CD14-positive monocyte (primary cell): Measurements from ENCODE around the gene CBX2. TPM values are rescaled to one million over a fixed set of nuclear protein-coding genes. Genes with fewer than 3 reads are reported as not detected.

Experiments
- DNase-seq, 3 donors: peaks; one replicate each; pipeline ENCODE4 v3.0.0-alpha.2; 2011 to 2022
- H2AFZ ChIP-seq: 2 replicates; pipeline ENCODE4 v1.6.0; 2012; ENCODE audit warnings: mild to moderate bottlenecking, low read depth, low read length, inconsistent platforms; ENCODE audit not compliant: insufficient read depth, poor library complexity, severe bottlenecking
- H3K27ac ChIP-seq, 2 donors: 1 replicate in 1 of 2; 2 replicates in 1 of 2; pipeline ENCODE4 v1.5.1; 2012 to 2013; ENCODE audit warnings: low read length in 2 of 2, control low read depth in 1 of 2, inconsistent platforms in 1 of 2, low read depth in 1 of 2, mild to moderate bottlenecking in 1 of 2
- H3K27me3 ChIP-seq, 2 donors: one replicate each; pipeline versions ENCODE4 v1.6.0 to v1.6.1; 2011 to 2013; ENCODE audit warnings: low read length in 2 of 2; ENCODE audit not compliant: control insufficient read depth in 2 of 2, insufficient read depth in 2 of 2
- H3K36me3 ChIP-seq, 2 donors: replicated peaks in 1 of 2; 1 replicate in 1 of 2; 2 replicates in 1 of 2; pipeline versions ENCODE4 v1.5.1 to v1.6.1; 2012 to 2013; ENCODE audit warnings: low read length in 2 of 2, control low read depth in 1 of 2, inconsistent platforms in 1 of 2, mild to moderate bottlenecking in 1 of 2; ENCODE audit not compliant: insufficient read depth in 2 of 2, control insufficient read depth in 1 of 2
- H3K4me1 ChIP-seq, 2 donors: 1 replicate in 1 of 2; 2 replicates in 1 of 2; pipeline versions ENCODE4 v1.5.1 to v1.6.1; 2012 to 2013; ENCODE audit warnings: low read length in 2 of 2, control low read depth in 1 of 2, inconsistent platforms in 1 of 2, mild to moderate bottlenecking in 1 of 2, moderate library complexity in 1 of 2; ENCODE audit not compliant: insufficient read depth in 2 of 2, control insufficient read depth in 1 of 2
- H3K4me2 ChIP-seq: replicated peaks from 2 replicates; pipeline ENCODE3; 2012; ENCODE audit warnings: low read length, moderate library complexity, mild to moderate bottlenecking; ENCODE audit not compliant: poor library complexity, severe bottlenecking; ENCODE audit errors: extremely low read depth
- H3K4me3 ChIP-seq, 3 experiments: fragments of 200-600 bp in 1 of 3; sonication (generic) in 1 of 3; replicated peaks in 1 of 3; 1 replicate in 2 of 3; 2 replicates in 1 of 3; pipeline ENCODE4 v1.5.1; 2011 to 2013; ENCODE audit warnings: low read length in 3 of 3, mild to moderate bottlenecking in 3 of 3, control low read depth in 2 of 3, low read depth in 2 of 3, inconsistent platforms in 1 of 3, moderate library complexity in 1 of 3
- H3K79me2 ChIP-seq: 2 replicates; pipeline ENCODE4 v1.6.0; 2012; ENCODE audit warnings: mild to moderate bottlenecking, control low read depth, inconsistent platforms, low read length, moderate library complexity; ENCODE audit not compliant: insufficient read depth
- H3K9ac ChIP-seq: 2 replicates; pipeline ENCODE4 v1.6.0; 2017; ENCODE audit warnings: low read length, mild to moderate bottlenecking; ENCODE audit not compliant: insufficient read depth, poor library complexity, severe bottlenecking
- H3K9me3 ChIP-seq, 2 donors: replicated peaks in 1 of 2; 1 replicate in 1 of 2; 2 replicates in 1 of 2; pipeline versions ENCODE4 v1.5.1 to v1.6.1; 2012 to 2013; ENCODE audit warnings: low read length in 2 of 2, control low read depth in 1 of 2; ENCODE audit not compliant: control insufficient read depth in 1 of 2, insufficient read depth in 1 of 2
- H4K20me1 ChIP-seq: 2 replicates; pipeline ENCODE4 v1.6.0; 2012; ENCODE audit warnings: mild to moderate bottlenecking, low read length, control low read depth, moderate library complexity; ENCODE audit not compliant: insufficient read depth
- H3K27ac Mint-ChIP-seq, 7 donors: one replicate each; pipeline ENCODE4 v1.8.0; 2020; ENCODE audit warnings: mild to moderate bottlenecking in 7 of 7, mixed read lengths in 7 of 7, moderate library complexity in 6 of 7, inconsistent platforms in 2 of 7
- H3K27me3 Mint-ChIP-seq, 3 donors: one replicate each; pipeline ENCODE4 v1.8.0; 2021 to 2022; ENCODE audit warnings: low read depth in 3 of 3, mild to moderate bottlenecking in 3 of 3, mixed read lengths in 3 of 3, moderate library complexity in 3 of 3, inconsistent platforms in 1 of 3
- H3K36me3 Mint-ChIP-seq, 2 donors: one replicate each; pipeline ENCODE4 v1.8.0; 2020; ENCODE audit warnings: mixed read lengths in 2 of 2, inconsistent platforms in 1 of 2, mild to moderate bottlenecking in 1 of 2
- H3K4me1 Mint-ChIP-seq: one replicate; pipeline ENCODE4 v1.8.0; 2020; ENCODE audit warnings: mild to moderate bottlenecking, mixed read lengths
- H3K4me3 Mint-ChIP-seq, 2 donors: one replicate each; pipeline ENCODE4 v1.8.0; 2020; ENCODE audit warnings: mild to moderate bottlenecking in 2 of 2, mixed read lengths in 2 of 2, moderate library complexity in 1 of 2
- H3K9me3 Mint-ChIP-seq, 7 donors: one replicate each; pipeline ENCODE4 v1.8.0; 2020 to 2022; ENCODE audit warnings: mixed read lengths in 7 of 7, mild to moderate bottlenecking in 6 of 7, moderate library complexity in 6 of 7, inconsistent platforms in 2 of 7
- CTCF ChIP-seq: fragments of 200-600 bp; IDR thresholded peaks from one replicate; pipeline ENCODE4 v1.8.0; 2022; ENCODE audit warnings: antibody characterized with exemption, mild to moderate bottlenecking
- WGBS: methylation state at CpG from one replicate; pipeline ENCODE4 v1.1.5; 2013; ENCODE audit warnings: missing lambda C conversion rate; ENCODE audit not compliant: insufficient coverage; 5-methylcytosine and 5-hydroxymethylcytosine counted together
- intact Hi-C, 2 donors: fragments of 100-400 bp; cut with micrococcal nuclease; formaldehyde crosslinking; loops; one replicate each; pipeline versions ENCODE4 v1.15.0 to v1.15.1; 2023
- polyA plus RNA-seq, 3 donors: library from polyadenylated mRNA; depleted of rRNA in 1 of 3; unstranded in 2 of 3; stranded (reverse) in 1 of 3; fragments of 300-500 nt in 2 of 3; fragments of >200 nt in 1 of 3; fragmentation: Illumina TruSeq in 2 of 3; gene quantifications; 1 replicate in 2 of 3; 2 replicates in 1 of 3; pipeline ENCODE4 v1.2.3, GENCODE V29; 2012 to 2021

CBX2 gene
- polyA plus RNA-seq, 3 donors = 0.09 to 0.95 TPM; not detected in 1

GRCh38 chr17:79831265-79832217, 53.6 kb downstream of the CBX2 start:
- no peak for TF ChIP-seq CTCF
- peaks cover 31% of the 10 kb centered on the region for H3K79me2 ChIP-seq
- H3K27me3 ChIP-seq = no peaks in the 10 kb centered on the region
- no peak overlapping the region for H3K27ac ChIP-seq
- peaks cover 52% of the 10 kb centered on the region for H3K4me1 Mint-ChIP-seq
- no peak overlapping the region for H2AFZ ChIP-seq
- H3K4me3 Mint-ChIP-seq = peak overlapping the region in 1 of 2 donors; percentile 26
- no peak overlapping the region for H3K9ac ChIP-seq
- H3K9me3 Mint-ChIP-seq = peaks cover 0 to 2% (median 0%) of the 10 kb centered on the region in 7 donors
- H3K4me2 ChIP-seq = peak overlapping the region; percentile 67
- no peak for DNase-seq
- H3K4me3 ChIP-seq = peak overlapping the region in 1 of 3 experiments; percentile 57
- WGBS = 34% methylated on average over 21 of the region's 33 CpGs
- H4K20me1 ChIP-seq = peaks cover 64% of the 10 kb centered on the region
- peaks cover 7 to 14% (median 12%) of the 10 kb centered on the region in 3 donors for H3K27me3 Mint-ChIP-seq
- no peaks in the 10 kb centered on the region for H3K9me3 ChIP-seq
- H3K27ac Mint-ChIP-seq = no peak overlapping the region
- intact Hi-C loops = no loop called here
- peaks cover 52 to 81% of the 10 kb centered on the region in 2 donors for H3K4me1 ChIP-seq
- peaks cover 19 to 26% of the 10 kb centered on the region in 2 donors for H3K36me3 ChIP-seq
- peaks cover 16 to 26% of the 10 kb centered on the region in 2 donors for H3K36me3 Mint-ChIP-seq

- H3K27ac Mint-ChIP-seq = peak overlapping the region in 1 of 7 donors; percentile 88
- no peak overlapping the region for H2AFZ ChIP-seq
Measured at GRCh38 chr17:79832218-79833109, 54.5 kb downstream of the CBX2 start.

More at GRCh38 chr17:79832218-79833109, 54.5 kb downstream of the CBX2 start:
- Histone ChIP-seq H3K9me3 (no peaks in the 10 kb centered on the region), H3K9ac (peak overlapping the region; percentile 21), H3K79me2 (peaks cover 40% of the 10 kb centered on the region), H3K4me2 (peak overlapping the region; percentile 67), H3K36me3 (peaks cover 19 to 26% of the 10 kb centered on the region in 2 donors), H3K4me1 (peaks cover 57 to 83% of the 10 kb centered on the region in 2 donors), H3K27me3 (no peaks in the 10 kb centered on the region), H3K27ac (no peak overlapping the region), H3K4me3 (peak overlapping the region in 1 of 3 experiments; percentile 57), H4K20me1 (peaks cover 73% of the 10 kb centered on the region)
- H3K36me3 Mint-ChIP-seq = peaks cover 16 to 26% of the 10 kb centered on the region in 2 donors
- intact Hi-C loops = no loop called here
- H3K9me3 Mint-ChIP-seq = peaks cover 0 to 2% (median 0%) of the 10 kb centered on the region in 7 donors
- peaks cover 7 to 10% (median 9%) of the 10 kb centered on the region in 3 donors for H3K27me3 Mint-ChIP-seq
- no peak for TF ChIP-seq CTCF
- DNase-seq = no peak
- H3K4me1 Mint-ChIP-seq = peaks cover 56% of the 10 kb centered on the region
- peak overlapping the region; percentile 53 to 67 for H3K4me3 Mint-ChIP-seq
- WGBS = 29% methylated on average over 27 of the region's 72 CpGs
